ENCODE results near the gene RAI1.

- TF ChIP-seq CTCF (IDR thresholded peaks at IDR 0.05) (no peak), POLR2A (IDR thresholded peaks at IDR 0.05) (no peak)
Observed at GRCh38 chr17:17704931-17705330, 23.7 kb downstream of the RAI1 start.

All from esophagus squamous epithelium (tissue), 4 donors.